Activated CD8-positive, alpha-beta T cell treated with anti-CD3 and anti-CD28 coated beads for 36 hours (primary cell): Measurements from ENCODE around the gene PTPRG. TPM values are rescaled to one million over a fixed set of nuclear protein-coding genes. Genes with fewer than 3 reads are reported as not detected.
"Not testable (repeated sequence)": the region's sequence is repeated elsewhere in the genome, so short reads cannot be mapped to it uniquely, and the experiment has no call there.

Source experiments
- ATAC-seq: fragments of 200-7000 bp; cut with Tn5 transposase; one replicate; pipeline ENCODE4 v1.10.0; 2021; ENCODE audit warnings: mild to moderate bottlenecking, moderate library complexity
- CTCF ChIA-PET: fragments of 350-600 bp; sonication (Branson Sonifier 250); formaldehyde crosslinking; loops from one replicate; lab custom pipeline; 2021; ENCODE audit warnings: antibody characterized with exemption; lab: Charles Lee
- POLR2A ChIA-PET: fragments of 350-600 bp; sonication (Branson Sonifier 250); formaldehyde crosslinking; loops from one replicate; lab custom pipeline; 2021; ENCODE audit warnings: antibody characterized with exemption; lab: Charles Lee
- DNase-seq: peaks from one replicate; pipeline ENCODE4 v3.0.0-alpha.2; 2020
- H3K27ac Mint-ChIP-seq: one replicate; pipeline ENCODE4 v1.8.0; 2021; ENCODE audit warnings: mild to moderate bottlenecking, mixed read lengths
- H3K27me3 Mint-ChIP-seq: one replicate; pipeline ENCODE4 v1.8.0; 2021; ENCODE audit warnings: mixed read lengths
- H3K36me3 Mint-ChIP-seq: one replicate; pipeline ENCODE4 v1.8.0; 2021; ENCODE audit warnings: low read depth, mixed read lengths
- H3K4me1 Mint-ChIP-seq: one replicate; pipeline ENCODE4 v1.8.0; 2021; ENCODE audit warnings: low read depth, mixed read lengths
- H3K4me3 Mint-ChIP-seq: one replicate; pipeline ENCODE4 v1.8.0; 2021; ENCODE audit warnings: mild to moderate bottlenecking, moderate library complexity, mixed read lengths
- H3K9me3 Mint-ChIP-seq: one replicate; pipeline ENCODE4 v1.8.0; 2021; ENCODE audit warnings: mixed read lengths
- CTCF ChIP-seq: fragments of 200-600 bp; IDR thresholded peaks from one replicate; pipeline ENCODE4 v1.8.0; 2022; ENCODE audit warnings: antibody characterized with exemption, mild to moderate bottlenecking
- intact Hi-C: fragments of 100-400 bp; cut with micrococcal nuclease; formaldehyde crosslinking; loops from one replicate; pipeline ENCODE4 v1.10.0; 2022
- total RNA-seq, 2 experiments: library from RNA; stranded (reverse); gene quantifications; one replicate each; pipeline ENCODE4 v1.2.3, GENCODE V29; 2021

The PTPRG gene
- total RNA-seq, 2 experiments from 2014 or later = not detected

- DNase-seq (no peak), ATAC-seq (no peak)
- intact Hi-C loops = no loop called here
- H3K4me1 Mint-ChIP-seq = no peaks in the 10 kb centered on the region
- no peak overlapping the region for H3K4me3 Mint-ChIP-seq
- no peak overlapping the region for H3K27ac Mint-ChIP-seq
- CTCF ChIA-PET = no interaction called here
- H3K36me3 Mint-ChIP-seq = no peaks in the 10 kb centered on the region
- POLR2A ChIA-PET = interaction anchor here (0.7 kb wide), 1 partner anchor 121 kb away, joined by 4 read pairs; no protein-coding TSS in a partner anchor
- no peaks in the 10 kb centered on the region for H3K27me3 Mint-ChIP-seq
- no peak for TF ChIP-seq CTCF
- no peaks in the 10 kb centered on the region for H3K9me3 Mint-ChIP-seq
Measured at GRCh38 chr3:61541694-61542093, 19.7 kb upstream of the PTPRG start.

GRCh38 chr3:61545716-61546115 is 15.7 kb upstream of the PTPRG start:
- H3K27ac Mint-ChIP-seq = no peak overlapping the region
- ATAC-seq = no peak
- no peak for TF ChIP-seq CTCF
- no peaks in the 10 kb centered on the region for H3K27me3 Mint-ChIP-seq
- H3K4me1 Mint-ChIP-seq = no peaks in the 10 kb centered on the region
- H3K9me3 Mint-ChIP-seq = peaks cover 2% of the 10 kb centered on the region
- no peak for DNase-seq
- intact Hi-C loops = no loop called here
- H3K36me3 Mint-ChIP-seq = no peaks in the 10 kb centered on the region
- ChIA-PET POLR2A (no interaction called here), CTCF (no interaction called here)
- no peak overlapping the region for H3K4me3 Mint-ChIP-seq

- ChIA-PET POLR2A (no interaction called here), CTCF (no interaction called here)
- Mint-ChIP-seq H3K9me3 (peaks cover 5% of the 10 kb centered on the region), H3K27me3 (peaks cover 4% of the 10 kb centered on the region), H3K27ac (no peak overlapping the region), H3K36me3 (no peaks in the 10 kb centered on the region), H3K4me1 (no peaks in the 10 kb centered on the region), H3K4me3 (no peak overlapping the region)
- intact Hi-C loops = no loop called here
- no peak for DNase-seq
- no peak for TF ChIP-seq CTCF
- no peak for ATAC-seq
Measured at GRCh38 chr3:61547625-61548024, 13.7 kb upstream of the PTPRG start.

- H3K27ac Mint-ChIP-seq, H3K4me1 Mint-ChIP-seq, H3K9me3 Mint-ChIP-seq, intact Hi-C loops, ATAC-seq, CTCF ChIA-PET, H3K4me3 Mint-ChIP-seq, H3K36me3 Mint-ChIP-seq, DNase-seq: not testable (repeated sequence)
- POLR2A ChIA-PET = interaction anchor here (0.6 kb wide), 1 partner anchor 497 kb away, joined by 3 read pairs; no protein-coding TSS in a partner anchor
- peaks cover 13% of the 10 kb centered on the region for H3K27me3 Mint-ChIP-seq
Measured at GRCh38 chr3:61552704-61553103, 8.7 kb upstream of the PTPRG start.

- DNase-seq (no peak), ATAC-seq (no peak)
- CTCF ChIA-PET = no interaction called here
- H3K27ac Mint-ChIP-seq = no peak overlapping the region
- peaks cover 8% of the 10 kb centered on the region for H3K4me1 Mint-ChIP-seq
- no peaks in the 10 kb centered on the region for H3K9me3 Mint-ChIP-seq
- intact Hi-C loops = no loop called here
- no peaks in the 10 kb centered on the region for H3K36me3 Mint-ChIP-seq
- no peak overlapping the region for H3K4me3 Mint-ChIP-seq
- TF ChIP-seq CTCF = no peak
- POLR2A ChIA-PET = no interaction called here
- H3K27me3 Mint-ChIP-seq = peaks cover 50% of the 10 kb centered on the region
Measured at GRCh38 chr3:61559136-61559731, 2.1 kb upstream of the PTPRG start.
